ENCODE measurements around the gene ELMOD1. TPM values are rescaled to one million over a fixed set of nuclear protein-coding genes. Genes with fewer than 3 reads are reported as not detected.
A peak's percentile ranks its signal among the peaks of the same experiment; 100 is the strongest.

ELMOD1 gene
- total RNA-seq, 1 experiment from 2014 or later: 0.17 TPM

DNA sequence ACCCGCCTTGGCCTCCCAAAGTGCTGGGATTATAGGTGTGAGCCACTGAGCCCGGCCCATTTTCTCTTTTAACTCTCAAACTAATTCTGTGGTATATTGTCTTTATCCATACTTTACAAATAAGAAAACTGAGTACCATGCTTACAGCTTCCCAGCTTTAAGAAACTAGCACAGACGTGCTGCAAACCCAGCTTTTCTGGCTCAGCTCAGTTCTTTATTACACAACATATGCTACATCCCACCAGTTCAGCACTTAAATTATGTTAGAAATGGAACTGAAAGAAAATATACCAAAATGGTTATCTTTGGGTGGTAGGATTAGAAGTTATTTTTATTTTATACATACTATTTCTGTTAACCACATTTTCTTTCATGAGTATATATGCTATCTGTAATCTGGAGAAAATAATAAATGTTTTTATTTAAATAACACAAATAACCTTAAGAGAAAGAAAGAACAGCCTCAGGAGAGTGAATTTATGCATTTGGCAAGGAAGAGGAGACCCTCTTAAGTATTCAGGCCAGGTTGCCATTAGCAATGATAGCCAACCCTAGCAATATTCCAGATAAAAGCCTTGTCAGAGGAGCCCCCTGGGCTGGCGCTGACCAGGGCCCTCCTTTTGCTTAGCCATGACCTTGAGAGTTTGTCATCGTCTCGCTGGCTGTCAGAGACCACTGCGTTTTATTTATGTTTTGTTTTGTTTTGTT, 87.1 kb downstream of the ELMOD1 start:
- in situ Hi-C loops (cut with HindIII; ENCODE audit: low sequenced_read_pairs): no loop called here
- no peak for DNase-seq (ENCODE audit: low spot score)

DNA sequence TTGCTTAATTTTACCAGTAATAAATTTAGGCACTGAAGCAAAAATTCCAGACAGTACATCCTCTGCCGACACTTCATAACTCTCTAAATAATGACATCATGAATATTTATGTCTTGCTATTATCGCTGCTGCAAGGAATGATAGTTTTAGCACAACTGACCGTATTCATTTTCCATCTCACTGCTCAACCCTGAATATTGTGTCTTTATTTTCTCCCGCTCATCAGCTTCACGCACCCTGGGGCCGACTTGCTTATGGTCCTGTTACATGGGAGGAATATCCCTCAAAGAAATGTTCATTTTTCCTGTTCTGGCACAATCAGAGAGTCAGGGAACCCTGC, 87.7 kb downstream of the ELMOD1 start:
- DNase-seq (ENCODE audit: low spot score): no peak
- in situ Hi-C loops (cut with HindIII; ENCODE audit: low sequenced_read_pairs): no loop called here

DNA sequence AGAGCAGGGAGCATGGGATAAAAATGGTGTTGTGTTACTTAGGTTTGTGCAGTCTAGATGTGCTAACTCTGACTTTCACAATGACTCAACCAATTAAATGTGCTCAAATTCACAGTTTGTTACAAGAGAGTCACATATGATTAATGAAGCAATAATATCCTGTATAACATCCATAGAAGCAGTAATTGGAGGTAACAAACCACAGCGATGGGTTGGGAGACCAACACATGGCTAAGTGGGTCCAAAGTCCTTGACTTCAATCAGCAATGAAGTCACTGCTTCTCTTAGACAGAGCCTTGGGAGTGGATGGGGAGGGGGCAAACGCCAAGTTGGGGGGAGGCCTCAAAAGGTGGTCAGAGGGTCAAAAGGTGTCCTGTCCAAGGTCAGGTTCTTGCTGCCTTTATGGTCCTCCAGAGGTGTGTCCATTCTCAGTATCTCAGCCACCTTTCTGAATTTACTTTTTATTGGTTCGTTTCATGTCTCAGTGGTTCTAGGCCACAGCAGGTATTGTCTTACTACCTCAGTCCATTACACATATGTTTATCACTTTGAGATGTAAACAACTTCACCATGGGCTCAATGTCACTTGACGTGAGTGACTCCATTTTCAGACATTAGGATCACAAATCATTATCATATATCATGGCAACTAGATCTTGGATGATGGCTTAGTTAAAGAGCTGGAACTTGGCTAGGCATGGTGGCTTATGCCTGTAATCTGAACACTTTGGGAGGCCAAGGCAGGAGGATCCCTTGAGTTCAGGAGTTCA, 88.5 kb downstream of the ELMOD1 start:
- DNase-seq (ENCODE audit: low spot score): no peak
- in situ Hi-C loops (cut with HindIII; ENCODE audit: low sequenced_read_pairs): no loop called here

DNA sequence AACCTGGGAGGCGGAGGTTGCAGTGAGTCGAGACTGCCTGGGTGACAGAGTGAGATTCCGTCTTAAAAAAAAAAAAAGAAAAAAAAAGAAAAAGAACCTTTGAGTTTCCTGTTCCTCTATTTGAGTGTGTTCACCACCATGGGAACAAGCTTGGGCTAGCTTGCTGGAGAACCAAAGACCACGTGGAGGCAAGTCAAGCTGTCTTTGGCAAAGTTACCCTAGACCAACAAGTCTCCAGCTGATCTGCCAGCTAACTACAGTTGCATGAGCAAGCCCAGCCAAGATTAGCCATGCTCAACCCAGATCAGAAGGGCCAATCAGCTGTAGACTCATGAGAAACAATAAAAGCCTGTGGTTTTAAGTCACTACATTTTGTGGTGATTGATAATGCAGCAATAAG, 91.2 kb downstream of the ELMOD1 start:
- no peak for DNase-seq (ENCODE audit: low spot score)
- in situ Hi-C loops (cut with HindIII; ENCODE audit: low sequenced_read_pairs): no loop called here

DNA sequence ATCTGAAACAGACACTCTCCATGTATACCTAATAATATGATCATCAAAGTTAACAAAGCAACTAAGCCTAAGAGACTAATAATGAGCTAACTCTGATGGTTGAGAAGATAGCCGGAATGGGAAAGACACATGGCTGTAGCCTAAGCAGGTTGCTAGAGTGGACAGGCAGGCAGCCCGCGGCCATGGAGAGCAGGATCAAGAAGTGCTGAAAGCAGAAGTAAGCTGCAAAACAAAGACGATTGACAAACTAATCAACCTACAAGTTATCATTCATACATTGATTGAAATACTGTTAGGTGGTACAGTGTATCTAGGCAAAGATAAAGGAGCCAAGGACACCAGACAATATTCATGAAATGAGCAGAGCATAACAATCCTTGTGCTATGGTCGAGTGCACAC, 91.6 kb downstream of the ELMOD1 start:
- in situ Hi-C loops (cut with HindIII; ENCODE audit: low sequenced_read_pairs): no loop called here

DNA sequence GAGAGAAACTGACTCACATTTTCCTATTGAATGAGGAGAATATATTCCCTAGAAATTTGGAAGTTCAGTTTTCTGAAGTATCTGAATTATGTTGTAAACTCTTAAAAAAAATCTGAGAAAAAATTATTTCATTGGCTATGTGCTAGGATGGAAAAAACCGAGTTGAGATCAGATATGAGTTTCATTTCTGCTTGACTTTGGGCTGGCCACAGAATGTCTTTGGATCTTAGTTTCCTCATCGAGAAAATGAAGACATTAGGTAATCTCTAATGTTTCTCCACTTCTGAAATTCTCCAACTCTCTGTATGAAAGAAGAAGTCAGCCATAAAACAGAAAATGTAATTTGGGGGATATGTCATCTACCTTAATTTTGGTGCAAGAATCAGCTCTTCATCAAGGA, 92.1 kb downstream of the ELMOD1 start:
- no peak for DNase-seq (ENCODE audit: low spot score)
- in situ Hi-C loops (cut with HindIII; ENCODE audit: low sequenced_read_pairs): no loop called here

More for the DNA sequence above, 91.6 kb downstream of the ELMOD1 start:
- DNase-seq (ENCODE audit: low spot score): no peak

DNA sequence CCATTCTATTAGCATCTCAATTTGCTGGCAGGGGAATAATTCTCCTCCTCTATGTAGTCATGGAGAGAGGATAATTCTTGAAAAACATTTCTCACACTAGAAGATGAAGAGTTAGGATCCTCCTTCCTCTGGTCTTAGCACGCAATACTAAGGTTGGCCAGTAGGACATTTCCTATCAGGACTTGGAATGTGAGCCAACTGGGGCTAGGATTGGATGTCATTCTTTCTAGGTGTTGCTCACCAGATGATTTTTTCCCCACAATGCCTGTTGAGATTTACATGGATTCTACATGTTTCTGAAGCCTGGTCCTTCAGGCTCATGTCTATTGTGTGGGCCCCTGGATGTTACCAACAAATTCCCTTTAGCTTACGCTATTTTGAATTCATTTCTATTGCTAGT, 92.9 kb downstream of the ELMOD1 start:
- no peak for DNase-seq (ENCODE audit: low spot score)
- in situ Hi-C loops (cut with HindIII; ENCODE audit: low sequenced_read_pairs): no loop called here

DNA sequence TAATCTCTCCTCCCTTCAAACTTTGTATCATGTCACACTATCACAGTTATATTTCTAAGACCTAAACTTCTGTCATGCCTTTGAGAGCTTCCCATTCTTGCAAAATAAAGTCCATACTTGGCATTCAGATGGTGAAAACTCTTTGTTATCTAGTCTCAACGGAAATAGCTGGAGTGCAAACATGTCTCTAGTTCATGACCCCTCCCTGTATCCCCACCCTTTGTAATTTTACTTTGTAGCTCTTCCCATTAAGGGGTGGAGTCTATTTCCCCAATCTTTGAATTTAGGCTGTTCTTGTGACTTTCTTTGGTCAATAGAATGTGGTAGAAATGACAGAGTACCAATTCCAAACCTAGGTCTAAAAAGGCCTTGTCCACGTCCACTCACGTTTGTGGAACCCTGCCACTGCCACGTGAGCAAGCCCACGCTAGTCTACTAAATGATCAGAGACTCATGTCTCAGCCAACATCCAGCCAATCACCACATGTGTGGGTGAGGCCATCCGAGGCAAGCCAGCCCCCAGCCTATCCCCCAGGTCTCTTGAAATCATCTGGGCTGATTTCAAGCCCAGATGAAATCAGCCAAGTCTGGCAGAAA, 97.5 kb downstream of the ELMOD1 start:
- in situ Hi-C loops (cut with HindIII; ENCODE audit: low sequenced_read_pairs): no loop called here
- no peak for DNase-seq (ENCODE audit: low spot score)

DNA sequence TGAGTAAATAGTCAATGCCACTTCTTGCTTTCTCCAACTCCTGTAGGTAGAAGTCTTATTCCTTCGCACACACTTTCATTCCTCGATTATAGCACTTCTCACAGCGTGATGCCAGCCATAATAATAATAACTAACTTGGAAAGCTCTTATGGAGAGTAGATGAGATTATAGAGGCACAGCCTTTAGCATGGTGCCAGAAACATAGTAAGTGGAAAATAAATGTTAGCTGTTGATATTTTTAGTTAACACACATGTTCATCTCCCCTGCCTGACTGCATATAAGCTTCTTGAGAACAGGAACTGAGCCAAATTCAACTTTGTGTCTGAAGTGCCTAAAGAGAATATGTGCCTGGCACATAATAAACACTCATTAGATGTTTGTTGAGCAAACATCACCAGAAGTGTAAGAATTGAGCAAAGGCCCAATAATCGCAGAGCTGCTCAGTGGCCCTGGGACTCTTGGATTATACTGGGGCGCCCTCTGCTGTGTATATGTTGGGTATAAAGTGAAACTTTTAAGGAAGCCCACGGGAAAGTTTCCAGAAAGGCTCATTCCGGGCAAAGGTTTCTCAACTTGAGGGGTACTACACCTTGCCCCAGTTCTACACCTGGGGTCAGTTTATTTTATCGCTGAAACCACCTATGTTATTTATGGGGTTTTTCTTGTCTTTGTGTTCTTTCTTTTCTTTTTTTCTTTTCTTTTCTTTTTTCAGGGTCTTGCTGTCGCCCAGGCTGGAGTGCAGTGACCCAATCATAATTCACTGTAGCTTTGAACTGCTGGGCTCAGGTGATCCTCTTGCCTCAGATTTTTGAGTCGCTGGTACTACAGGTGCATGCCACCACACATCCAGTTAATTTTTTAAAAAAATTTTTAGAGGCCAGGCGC, 98.6 kb downstream of the ELMOD1 start:
- in situ Hi-C loops (cut with HindIII; ENCODE audit: low sequenced_read_pairs): no loop called here

DNA sequence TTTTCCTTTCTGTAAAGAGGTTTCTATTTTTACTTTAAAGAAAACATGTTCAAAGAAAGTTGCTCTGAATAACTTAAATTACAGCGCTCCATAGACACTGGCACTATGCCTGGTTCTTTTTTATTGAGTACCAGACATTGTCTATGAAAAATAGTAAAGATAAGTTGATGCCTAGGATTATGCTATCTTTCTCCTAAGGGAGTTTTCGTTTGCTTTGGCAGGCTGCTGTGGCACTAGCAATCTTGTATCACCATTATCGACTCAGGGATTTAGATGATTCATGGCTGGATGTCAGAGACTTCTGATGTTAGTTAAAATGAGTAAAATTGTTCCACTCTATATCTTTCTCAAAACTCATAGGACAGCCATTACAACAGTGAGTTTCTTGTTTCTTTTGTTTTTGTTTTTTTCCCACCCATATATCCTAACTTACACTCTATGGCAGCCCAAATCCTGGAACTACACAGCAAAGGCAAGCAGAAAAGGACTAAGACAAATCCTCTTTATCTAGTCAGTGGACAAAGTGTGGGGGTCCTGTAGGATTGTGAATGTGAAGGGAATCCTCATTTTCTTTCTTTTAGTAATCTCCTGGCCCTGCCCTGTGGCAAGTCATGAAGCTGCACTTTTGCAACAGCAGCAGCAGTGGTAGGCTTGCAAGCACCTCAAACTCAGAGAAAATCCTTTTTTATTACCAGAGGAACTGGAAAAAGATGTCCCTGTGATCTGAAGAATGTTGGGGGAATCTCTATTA, 100.2 kb downstream of the ELMOD1 start:
- in situ Hi-C loops (cut with HindIII; ENCODE audit: low sequenced_read_pairs): no loop called here
- no peak for DNase-seq (ENCODE audit: low spot score)

More for the DNA sequence above, 98.6 kb downstream of the ELMOD1 start:
- DNase-seq (ENCODE audit: low spot score): peak; percentile 51

DNA sequence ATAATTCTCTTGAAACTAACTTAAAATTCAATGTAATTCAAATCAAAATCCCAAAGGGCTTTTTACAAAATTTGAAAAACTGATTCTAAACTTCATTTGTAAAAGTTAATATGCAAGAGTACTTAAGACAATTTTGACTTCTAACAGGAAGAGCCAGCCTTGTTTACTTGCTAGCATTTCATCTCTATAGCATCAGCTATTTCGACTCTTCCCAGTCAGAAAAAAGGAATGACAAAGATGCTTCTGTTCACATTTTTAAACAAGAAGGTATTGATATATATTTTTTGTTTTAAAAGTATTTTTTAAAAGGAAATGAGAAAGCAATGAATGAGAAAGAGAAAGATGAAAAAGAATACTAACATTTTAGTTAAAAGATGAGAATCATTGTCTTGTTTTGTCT, 104.5 kb downstream of the ELMOD1 start:
- DNase-seq (ENCODE audit: low spot score): no peak
- in situ Hi-C loops (cut with HindIII; ENCODE audit: low sequenced_read_pairs): no loop called here

DNA sequence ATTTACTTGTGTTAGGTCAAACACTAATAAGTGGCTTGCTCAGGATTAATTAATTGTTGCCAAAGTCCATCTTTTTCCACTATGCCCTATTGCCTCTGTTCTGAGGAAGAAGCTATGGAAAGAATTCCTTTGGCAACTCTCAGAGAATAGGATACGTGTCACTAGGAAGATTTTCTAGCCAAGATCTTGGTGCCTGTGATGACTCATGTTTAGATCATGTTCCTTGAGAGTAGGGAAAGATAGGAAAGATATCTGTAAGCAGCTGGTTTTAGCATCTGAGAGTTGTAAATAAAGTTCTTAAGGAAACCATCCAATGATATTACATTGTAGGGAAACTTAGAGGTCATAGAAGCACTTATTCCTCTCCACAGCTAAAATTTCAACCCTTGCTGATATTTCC, 105.2 kb downstream of the ELMOD1 start:
- in situ Hi-C loops (cut with HindIII; ENCODE audit: low sequenced_read_pairs): no loop called here
- DNase-seq (ENCODE audit: low spot score): no peak

DNA sequence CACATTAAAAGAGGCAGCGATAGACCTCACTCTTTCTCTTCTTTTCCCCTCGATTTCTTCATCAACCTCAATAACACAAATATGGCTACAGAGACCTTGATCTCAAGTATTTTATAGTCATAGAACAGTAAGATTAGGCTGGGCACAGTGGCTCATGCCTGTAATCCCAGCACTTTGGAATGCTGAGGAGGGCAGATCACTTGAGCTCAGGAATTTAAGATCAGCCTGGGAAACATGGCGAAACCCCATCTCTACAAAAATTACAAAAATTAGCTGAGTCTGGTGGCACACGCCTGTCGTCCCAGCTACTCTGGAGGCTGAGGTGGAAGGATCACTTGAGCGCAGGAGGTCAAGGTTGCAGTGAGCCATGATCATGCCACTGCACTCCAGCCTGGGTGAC, 106.3 kb downstream of the ELMOD1 start:
- in situ Hi-C loops (cut with HindIII; ENCODE audit: low sequenced_read_pairs): no loop called here
- DNase-seq (ENCODE audit: low spot score): no peak

DNA sequence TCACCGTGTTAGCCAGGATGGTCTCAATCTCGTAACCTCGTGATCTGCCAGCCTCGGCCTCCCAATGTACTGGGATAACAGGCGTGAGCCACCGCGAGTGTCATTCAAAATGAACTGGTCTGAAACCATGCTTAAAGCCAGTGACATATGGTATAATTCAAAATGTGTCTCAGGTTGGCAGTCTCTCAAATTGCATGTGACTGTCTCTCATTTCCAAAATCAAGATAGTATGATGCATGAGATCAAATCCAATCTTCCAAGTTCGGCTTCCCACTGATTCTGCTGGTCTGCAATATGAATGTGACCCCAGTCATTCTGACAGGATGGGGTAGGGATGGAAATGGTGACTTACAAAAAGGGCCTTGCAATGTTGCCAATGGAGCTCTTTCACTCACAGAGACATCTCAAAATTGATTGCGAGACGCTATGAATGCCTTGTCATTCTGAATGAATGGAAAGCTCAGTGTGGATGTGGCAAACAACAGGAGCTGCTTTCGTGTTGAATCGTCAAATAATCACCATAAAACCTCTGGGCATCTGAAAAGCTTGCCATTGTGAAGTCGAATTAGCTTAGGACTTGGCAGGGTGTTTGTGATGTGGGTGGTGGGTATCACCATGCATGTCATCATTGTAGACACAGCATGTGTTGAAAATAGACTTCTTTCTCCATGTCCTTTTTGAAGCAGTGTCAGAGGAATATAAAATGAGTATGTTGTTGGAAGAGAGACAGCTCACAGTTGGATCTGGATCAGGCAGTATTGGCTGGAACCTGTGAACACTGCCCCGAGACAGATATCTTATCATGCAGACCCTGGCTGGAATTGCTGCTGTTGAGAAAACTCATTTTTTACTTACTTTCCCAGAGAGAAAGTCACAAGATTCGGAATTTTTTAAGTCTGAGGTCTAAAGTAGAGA, 108.7 kb downstream of the ELMOD1 start:
- in situ Hi-C loops (cut with HindIII; ENCODE audit: low sequenced_read_pairs): no loop called here
- DNase-seq (ENCODE audit: low spot score): peak; percentile 71

DNA sequence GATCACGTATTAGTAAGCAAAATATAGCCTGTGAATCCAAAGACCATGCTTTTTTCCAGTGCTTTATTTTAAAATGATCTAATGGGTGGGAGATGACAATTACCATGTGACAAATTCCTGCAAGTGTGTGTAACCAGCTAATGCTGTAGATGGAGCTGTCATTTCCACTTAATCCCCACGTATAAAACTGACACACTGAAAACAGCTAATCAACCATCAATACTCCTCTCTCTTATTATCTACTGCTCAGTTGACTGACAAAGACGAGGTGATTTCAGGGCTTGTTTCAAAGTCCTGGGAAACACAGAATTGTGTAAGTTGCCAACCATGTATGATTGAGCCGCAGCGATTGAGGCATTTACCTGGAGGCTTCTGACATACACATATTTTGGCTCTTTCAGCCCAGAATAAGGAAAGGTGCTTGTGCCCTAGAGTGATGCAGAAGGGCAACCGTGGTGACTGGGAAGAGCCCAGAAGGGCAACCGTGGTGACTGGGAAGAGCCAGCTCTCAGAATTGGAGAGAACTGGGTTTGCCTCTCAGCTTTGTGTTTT, 111.2 kb downstream of the ELMOD1 start:
- in situ Hi-C loops (cut with HindIII; ENCODE audit: low sequenced_read_pairs): no loop called here
- no peak for DNase-seq (ENCODE audit: low spot score)

DNA sequence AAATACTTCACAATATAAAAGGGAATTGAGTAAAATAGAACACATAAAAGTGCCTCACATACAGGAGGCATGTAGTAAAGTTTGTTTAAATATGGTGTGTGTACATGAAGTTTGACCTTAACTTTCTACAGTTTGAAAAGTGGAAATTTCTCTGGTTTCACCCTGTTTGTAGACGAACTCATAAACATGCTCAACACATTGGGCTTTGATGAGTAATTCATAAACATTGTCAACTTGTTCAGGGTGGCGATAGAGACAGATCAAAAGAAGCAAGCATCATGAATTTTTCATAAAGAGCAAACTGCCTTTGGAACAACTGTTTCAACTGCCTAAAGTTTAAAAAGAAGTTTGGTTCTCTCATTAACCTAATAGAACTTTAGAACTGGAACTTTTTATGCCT, 111.8 kb downstream of the ELMOD1 start:
- in situ Hi-C loops (cut with HindIII; ENCODE audit: low sequenced_read_pairs): no loop called here
- no peak for DNase-seq (ENCODE audit: low spot score)

DNA sequence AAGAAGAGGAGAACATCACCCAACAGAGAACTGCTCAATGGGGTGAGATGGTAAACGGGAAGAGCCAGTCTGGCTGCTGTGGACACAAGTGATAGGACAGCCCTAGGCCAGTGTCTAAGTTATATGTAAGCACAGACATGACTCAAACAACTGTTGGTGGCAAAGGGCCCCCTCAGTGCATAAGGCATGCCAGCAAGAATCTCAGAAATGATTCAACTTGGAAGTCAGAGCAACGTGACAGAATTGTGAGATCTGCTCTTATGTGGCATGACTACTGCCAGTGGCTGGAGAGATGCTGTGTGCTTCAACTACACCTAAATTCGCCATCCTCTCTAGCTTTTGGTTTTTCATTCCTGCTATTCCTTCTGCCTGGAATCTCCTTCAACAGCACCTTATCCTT, 113.5 kb downstream of the ELMOD1 start:
- no peak for DNase-seq (ENCODE audit: low spot score)
- in situ Hi-C loops (cut with HindIII; ENCODE audit: low sequenced_read_pairs): no loop called here

DNA sequence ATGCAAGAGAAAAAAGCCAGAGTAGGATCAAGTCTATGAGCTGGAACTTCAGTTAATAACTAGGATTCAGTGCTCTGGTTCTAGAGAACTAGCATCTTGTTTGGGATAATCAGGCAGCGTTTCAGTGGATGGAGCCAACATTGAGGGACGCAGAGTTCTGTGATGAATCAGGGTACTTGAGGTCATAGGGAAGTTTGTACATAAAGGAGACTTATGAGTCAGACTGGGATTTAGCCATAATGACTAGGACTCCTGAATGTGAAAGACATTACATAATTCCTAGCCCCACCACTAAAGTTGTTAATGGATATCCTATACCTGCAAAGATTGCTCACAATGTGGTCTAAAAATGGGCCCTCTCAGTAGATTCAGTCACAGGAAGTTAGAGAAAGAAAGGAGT, 114.1 kb downstream of the ELMOD1 start:
- in situ Hi-C loops (cut with HindIII; ENCODE audit: low sequenced_read_pairs): no loop called here
- no peak for DNase-seq (ENCODE audit: low spot score)

All from G401 (cell line).